Islet precursor cell (in vitro differentiated cells): ENCODE data around the gene PSEN1.

ENCODE experiments used
- DNase-seq: peaks from one replicate; pipeline ENCODE4 v3.0.0-alpha.2; 2018

Gene PSEN1

GRCh38 chr14:73255693-73256225, 119.5 kb downstream of the PSEN1 start:
- DNase-seq = no peak

- no peak for DNase-seq
Observed at GRCh38 chr14:73258076-73258475, 121.8 kb downstream of the PSEN1 start.

DNA sequence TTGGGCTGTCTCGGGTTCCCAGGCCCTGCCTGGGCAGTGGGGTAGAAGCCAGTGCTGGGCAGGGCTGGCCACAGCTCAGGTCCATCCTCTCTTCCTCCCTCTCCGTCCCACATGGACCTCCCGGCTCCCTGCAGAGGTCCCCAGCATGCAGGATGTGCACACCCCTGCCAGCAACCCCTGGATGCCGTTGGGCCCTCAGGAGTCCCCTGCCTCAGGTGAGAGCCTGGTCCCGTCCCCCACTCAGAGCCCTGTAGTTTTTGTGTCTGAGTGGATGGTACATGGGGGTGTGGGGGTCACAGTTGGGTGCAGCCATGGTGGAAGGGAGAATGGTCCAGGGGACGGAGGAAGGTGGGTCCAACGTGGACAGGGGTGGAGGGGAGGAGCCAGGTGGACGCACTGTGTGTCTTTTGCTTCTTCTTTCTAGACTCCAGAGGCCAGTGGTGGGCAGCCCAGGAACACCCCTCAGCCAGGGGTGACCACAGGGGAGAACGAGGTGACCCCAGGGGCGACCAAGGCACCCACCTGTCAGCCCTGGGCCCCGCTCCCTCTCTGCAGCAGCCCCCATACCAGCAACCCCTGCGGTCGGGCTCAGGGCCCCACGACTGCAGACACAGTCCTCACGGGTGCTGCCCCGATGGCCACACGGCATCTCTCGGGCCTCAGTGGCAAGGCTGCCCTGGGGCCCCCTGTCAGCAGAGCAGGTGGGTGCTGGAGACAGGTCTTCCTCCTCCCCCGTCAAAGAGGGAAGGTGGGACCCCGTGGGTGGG, 122.7 kb downstream of the PSEN1 start:
- DNase-seq = no peak

- peak; percentile 82 for DNase-seq
Observed at GRCh38 chr14:73259837-73260236, 123.5 kb downstream of the PSEN1 start.

- DNase-seq = no peak
Observed at GRCh38 chr14:73260574-73260973, 124.3 kb downstream of the PSEN1 start.

- no peak for DNase-seq
Observed at GRCh38 chr14:73261075-73261474, 124.8 kb downstream of the PSEN1 start.

DNA sequence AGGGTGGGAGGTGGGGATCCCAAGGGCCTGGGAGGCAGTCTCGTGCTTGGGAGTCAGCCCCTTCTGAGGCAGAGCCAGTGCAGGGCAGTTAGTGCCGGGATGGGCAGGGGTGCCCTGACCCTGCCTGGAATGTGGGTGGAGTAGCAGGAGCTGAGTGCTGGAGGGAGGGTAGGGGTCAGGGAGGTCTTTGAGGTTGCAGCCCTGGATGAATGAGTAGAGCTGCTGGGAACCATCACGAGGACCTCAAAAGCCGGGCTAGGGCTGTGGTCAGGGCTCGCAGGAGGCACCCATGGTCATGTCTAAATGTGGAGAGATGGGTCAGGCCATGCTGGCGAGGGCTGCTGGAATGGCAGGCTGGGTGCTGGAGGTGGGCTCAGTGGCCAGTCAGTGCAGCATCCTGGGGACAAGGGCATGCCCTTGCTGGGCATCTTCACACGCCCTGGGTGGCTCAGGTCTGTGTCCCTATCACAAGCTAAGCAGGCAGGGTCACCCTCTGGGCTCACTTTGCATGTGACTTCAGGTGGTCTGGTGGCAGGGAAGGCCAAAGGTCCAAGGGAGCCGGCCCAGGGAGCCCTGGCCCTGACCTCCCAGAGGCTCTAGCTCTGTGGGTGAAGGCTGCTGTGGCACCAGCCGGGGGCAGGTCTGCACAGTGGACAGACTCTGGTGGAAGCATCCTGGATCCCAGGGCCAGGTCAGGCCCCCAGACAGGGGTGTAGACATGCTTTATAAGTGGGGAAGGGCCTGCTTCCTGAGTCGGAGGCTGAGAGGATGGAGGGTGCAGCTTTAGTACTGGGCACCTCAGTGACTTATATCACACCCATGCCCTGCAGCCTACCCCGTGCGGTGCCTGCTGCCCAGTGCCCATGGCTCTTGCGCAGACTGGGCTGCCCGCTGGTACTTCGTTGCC, 125.5 kb downstream of the PSEN1 start:
- DNase-seq = peak; percentile 54

GRCh38 chr14:73262427-73263183, 126.3 kb downstream of the PSEN1 start:
- DNase-seq = no peak

DNA sequence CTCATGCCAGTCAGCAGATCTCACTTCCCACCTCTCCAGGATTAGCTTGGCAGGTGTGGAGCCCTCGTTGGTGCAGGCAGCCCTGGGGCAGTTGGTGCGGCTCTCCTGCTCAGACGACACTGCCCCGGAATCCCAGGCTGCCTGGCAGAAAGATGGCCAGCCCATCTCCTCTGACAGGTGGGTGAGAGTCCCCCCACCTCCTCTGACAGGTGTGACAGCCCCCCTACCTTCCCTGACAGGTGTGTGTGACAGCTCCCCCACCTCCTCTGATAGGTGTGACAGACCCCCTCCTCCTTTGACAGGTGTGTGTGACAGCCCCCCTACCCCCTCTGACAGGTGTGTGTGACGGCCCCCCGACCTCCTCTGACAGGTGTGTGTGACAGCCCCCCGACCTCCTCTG, 127.3 kb downstream of the PSEN1 start:
- DNase-seq = no peak

GRCh38 chr14:73264080-73264884, 128.0 kb downstream of the PSEN1 start:
- no peak for DNase-seq

- DNase-seq = no peak
Observed at GRCh38 chr14:73264885-73265720, 128.8 kb downstream of the PSEN1 start.

DNA sequence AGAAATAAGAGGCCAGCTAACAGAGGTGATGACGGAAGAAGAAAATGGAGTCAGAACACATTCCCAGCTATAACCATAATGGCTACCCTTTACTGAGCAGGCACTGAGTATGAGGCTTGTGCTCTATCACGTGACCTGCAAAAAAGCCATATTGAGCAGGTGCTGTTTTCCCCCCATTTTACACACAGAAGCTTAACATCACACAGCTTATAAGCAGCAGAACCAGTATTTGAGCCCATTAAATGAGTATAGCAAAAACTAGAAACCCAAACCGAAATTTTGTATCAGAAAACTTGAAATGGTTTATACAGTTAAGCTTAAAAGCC, 129.4 kb downstream of the PSEN1 start:
- no peak for DNase-seq

GRCh38 chr14:73266317-73266716, 130.0 kb downstream of the PSEN1 start:
- no peak for DNase-seq

DNA sequence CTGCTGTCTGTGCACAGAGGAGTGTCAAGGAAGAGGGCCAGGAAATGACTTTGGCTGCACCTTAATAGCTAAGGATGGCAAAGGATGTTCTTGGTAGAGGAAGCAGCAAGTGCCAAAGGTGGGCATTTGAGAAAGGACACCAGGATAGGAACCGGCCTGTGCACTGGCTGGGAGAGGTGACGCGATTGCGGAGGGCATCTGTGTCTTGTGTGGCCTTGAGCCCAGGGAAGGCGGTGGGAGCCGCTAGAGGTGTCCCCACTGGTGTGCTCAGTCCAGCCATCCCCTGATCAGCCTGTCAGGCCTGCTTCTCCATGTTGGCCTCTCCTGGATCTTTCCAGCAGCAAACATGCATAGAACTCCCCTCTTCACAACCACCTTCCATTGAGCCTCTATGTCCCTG, 131.2 kb downstream of the PSEN1 start:
- DNase-seq = no peak

GRCh38 chr14:73269729-73270531, 133.6 kb downstream of the PSEN1 start:
- peak; percentile 77 for DNase-seq

- DNase-seq = no peak
Observed at GRCh38 chr14:73272393-73272792, 136.1 kb downstream of the PSEN1 start.
